ENCODE data around the gene SUMF1.
A peak's percentile ranks its signal among the peaks of the same experiment; 100 is the strongest.

SUMF1 gene

DNA sequence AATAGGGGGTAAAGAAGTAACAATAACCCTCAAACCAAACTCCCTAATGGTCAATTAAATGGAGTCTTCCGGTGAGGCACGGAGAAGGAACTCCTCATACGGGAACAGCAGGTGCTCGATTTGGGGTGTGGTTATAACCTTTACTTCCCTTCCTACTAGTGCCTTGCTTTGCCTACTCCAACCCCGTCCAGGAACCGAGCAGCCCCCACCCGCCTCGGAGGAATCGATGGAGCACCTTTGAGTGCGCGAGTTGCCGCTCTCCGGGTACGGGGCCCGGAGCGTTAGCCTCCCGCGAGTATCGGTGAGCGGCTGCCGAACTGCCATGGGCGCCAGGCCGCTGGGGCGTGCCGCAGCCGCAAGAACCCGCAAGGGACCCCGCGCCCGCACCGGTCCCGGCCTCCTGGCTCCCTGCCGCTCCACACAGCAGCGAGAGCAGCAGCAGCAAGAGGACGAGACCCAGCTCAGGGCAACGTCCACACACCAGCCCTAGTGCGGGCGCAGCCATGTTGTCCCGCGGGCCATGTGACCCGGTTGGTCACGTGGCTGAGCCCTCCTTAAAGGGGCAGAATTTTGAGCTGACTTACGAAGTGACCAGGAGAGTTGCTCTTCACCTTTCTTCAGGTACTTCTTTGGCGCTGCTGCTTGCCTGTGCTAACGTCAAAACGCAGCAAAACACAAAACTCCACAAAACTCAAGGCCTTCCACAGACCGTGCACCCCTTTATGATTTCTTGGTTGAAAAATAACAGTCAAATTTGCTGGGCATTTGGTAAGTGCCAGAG, at the start of gene SUMF1:
Gene SUMF1, minus strand, starts transcription at position 529 of the 781 bp plus-strand sequence. Its CDS starts 24 bp downstream, at position 505.
- DNase-seq = peak; percentile 12

DNA sequence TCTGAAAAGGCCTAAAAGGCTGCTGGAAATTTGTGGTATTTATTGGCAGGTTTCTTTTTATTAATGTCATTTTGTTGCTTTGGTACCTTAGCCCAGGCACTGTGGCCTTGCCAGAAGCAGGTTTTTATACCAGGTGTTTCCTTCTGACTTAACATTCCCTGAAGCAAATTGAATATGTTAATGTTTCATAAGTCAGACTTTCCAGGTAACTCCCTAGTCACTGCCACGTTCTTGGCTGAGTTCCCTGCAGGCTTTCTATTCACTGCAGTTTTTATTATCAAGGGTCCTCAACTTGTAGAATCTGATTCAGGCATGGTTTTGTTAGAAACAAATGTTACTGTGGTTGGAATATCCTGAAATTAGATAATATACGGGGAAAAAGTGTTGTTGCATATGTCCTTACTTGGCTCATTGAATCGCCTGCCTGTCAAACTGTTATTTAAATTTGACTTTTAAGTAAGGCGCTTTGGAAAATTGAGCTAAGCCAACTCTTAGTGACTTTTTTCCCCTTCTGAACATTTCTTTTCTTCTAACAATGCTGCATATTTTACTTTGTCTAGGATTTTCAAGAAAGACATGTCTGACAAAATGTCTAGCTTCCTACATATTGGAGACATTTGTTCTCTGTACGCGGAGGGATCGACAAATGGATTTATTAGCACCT, 49.0 kb upstream of the SUMF1 start:
- DNase-seq = no peak

DNA sequence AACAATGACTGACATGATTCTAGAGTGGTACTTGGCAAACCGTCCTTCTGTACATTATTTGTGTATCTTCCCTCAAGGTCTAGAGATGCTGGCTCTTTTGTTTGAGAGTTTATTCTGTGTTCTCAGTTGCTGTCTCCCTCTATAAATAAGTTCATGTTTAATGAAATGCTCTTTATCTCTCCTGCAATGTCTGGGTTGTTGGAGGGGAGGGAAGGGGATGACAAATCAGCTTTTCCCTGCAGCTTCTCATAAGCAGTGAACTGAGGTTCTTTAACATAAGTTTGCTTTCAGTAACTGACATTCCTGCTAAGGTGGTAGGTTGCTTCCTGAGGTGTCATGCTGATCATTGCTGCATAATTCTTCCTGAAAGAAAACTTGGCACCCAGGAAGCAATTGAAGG, 47.8 kb upstream of the SUMF1 start:
- no peak for DNase-seq

DNA sequence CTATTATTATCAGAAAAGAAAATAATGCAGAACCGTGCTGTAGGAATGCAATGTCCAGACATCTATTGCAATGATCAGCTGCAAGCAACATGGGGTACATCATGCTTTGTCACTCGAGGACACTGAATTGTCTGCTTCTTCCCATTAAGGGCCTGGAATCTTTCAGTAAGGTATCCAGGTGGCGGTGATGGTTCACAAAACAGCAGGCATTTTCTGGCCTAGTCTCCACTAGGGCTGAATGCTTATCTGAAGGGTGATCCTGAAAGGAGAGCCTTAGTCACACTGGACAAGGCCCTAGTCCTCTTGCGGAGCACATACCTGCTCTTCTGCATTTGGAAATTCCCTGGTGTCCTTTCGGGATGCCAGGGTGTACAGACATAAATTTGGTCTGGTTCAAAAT, 47.3 kb upstream of the SUMF1 start:
- no peak for DNase-seq

DNA sequence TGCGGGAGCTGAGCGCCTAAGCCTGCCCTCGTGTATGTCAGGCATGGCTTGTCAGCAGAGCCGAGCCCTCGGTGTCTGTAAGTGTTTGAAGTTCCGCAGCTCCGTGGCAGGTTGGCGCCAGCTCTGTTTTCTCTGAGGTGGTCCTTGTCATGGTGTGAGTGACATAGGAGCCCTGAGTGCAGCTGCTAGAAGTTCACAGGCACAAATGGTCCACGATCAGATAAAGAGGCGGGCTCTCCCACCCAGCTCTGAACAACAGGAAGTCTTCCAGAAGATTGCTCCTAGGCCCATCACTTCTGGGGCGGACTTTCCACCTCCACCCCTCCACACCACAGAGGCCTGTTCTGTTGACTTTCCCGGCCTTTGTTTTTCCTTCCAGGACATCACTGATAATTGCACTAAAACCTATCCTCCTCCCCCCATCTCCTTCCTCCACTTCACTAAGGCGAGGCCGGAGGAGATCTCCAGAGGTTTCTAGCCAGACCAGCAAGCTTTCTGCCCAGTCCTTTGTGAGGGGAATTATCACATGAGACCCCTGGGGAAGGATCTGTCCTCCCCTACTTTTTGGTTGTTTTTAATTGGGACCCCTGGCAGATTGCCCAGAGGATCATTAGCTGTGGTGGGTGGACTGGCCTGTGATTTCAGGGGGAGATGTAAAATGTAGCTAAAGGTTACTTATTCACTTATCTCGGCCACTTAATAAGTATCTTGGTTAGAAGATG, 46.0 kb upstream of the SUMF1 start:
- DNase-seq = no peak

DNA sequence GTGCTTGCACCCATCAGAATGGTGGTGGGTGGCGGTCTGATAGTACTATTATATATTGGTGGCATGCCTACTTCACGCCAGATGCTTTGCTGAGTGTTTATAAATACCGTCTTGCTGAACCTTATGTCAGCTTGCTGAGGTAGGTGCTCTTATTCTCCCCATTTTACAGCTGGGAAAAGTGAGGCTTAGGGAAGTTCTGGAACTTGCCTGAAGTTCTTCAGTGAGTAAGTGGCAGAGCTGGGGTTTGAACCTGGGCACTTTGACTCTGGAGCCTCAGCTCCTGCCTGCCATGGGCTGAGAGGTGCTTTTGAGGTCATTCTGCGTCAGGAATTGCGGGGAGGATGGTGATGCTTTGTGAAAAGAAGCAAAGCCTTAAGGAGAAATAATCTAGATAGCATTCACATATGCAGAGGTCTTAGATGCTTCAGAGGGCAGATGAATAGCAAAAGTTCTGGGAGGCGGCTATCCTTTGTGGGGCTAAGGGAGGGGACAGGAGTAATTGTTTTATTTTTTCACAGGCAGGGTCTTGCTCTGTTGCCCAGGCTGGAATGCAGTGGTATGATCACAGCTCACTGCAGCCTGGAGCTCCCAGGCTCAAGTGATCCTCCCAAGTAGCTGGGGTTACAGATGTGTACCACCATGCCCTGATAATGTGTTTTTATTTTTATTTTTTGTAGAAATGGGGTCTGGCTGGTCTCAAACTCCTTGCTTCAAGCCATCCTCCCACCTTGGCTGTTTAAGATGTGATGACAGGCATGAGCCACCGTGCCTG, 44.6 kb upstream of the SUMF1 start:
- no peak for DNase-seq

DNA sequence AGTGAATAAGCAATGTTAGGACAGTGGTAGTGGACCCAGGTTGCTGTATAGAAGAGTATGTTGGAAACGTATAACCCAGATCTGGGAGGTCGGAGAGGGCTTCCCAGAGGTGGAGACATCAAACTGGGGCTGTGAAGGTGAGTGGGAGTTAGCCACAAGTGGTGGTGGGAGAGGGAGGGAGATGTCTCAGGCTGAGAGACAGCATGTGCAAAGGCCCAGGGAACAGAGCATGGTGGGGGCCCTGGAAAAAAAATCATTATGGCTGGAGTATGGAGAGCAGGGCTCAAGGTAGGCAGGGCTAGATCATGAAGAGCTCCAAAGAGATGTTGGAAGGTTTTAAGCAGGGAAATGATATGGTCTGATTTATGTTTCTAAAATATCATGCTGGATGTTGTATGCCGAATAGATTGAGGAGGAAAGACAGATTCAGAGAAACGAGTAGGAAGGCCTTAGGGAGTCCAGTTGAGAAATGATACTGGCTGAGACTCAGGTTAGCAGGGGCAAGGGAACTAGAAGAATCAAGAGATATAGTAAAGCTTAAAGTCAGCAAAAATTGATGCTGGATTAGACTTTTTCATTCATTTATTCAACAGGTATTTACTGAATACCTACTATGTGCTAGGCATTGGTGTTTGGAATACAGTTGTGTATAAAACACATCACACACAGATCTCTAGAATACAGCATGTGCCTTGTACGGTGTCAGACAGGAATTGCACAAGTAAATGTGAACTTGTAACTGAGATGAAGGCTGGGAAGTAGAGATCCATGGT, 43.1 kb upstream of the SUMF1 start:
- DNase-seq = no peak

DNA sequence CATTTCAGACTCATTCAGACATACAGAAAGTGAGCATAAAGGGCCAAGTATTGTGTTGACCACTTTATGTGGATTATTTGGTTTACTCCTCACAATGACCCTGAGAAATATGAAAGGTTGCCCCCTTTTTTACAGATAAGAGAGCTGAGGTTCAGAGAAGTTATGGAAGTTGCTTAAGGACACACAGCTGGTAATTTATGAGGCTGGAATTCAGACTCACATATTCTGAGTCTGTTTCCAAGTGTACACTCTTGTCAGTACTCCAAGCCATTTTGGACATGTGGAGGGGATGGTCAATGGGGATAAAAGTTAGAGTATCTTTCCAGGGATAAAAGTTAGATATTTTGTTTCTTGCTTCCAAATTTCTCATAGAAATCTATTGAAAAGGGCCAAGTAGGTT, 42.0 kb upstream of the SUMF1 start:
- no peak for DNase-seq

DNA sequence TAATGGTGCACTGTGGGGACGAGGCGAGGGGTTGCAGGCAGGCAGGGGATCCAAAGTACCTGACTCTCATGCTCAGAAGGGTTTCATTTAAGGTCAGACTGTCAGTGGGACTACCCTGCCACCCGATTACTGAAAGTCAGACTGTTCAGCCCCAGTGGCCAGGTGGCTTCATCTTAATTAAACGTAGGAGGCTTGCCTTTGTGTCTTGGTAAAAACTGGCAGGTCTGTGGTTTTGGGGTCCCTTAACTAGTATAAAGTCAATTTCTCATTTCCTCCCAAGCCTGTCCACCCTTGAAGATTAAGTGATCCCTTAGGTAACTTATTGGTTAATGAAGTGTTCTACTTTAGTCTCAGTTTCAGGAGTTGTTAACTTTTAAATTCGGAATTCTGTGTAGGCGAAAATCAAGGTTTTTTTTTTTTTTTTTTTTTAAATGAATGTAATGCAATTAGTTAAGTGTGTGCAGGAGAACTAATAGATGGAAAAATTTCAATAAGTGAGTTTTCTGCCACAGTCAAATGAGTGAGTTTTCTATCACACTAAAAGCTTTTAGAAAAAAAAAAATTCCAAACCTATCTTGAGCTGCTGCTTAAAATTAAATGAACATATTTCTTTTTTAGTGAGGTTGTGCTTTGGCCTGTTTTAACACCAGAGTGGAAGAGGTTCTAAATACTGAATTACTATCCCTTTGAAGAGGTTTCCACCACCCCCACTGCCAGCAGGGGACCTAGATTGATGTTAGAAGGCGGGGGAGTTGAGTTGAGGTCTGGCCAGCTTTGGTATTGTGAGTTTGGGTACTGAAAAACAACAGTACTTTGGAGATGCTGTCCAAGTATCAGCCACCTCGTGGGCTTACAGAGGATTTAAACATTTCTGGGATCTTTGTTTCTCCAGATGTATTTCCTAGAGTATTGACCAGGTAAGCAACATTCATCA, 41.2 kb upstream of the SUMF1 start:
- no peak for DNase-seq

DNA sequence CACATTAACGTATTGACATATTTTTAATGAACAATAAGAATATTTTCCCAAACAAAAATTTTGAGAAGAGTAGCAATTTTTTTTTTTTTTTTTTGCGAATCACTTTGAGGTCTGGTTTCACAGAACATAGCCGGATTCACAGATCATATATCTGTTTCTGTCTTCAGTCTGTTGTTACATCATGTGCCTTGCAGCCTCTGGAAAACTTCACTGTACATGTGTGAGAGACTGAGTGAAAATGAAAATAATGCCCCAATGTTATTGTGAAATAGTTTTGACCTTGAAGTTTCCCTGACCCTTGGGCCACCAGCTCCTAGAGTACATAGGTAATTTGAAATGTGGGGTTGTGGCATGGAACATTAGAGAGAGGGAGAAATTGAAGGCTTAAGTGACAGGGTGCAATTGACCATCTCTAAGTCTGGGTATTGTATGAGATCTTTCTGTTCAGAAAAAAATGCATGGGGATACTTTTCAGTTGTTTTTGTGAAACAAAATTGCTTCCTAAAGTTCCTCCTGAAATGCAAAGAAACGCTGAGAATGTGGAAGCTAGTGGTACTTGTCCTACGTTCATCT, 40.0 kb upstream of the SUMF1 start:
- no peak for DNase-seq

DNA sequence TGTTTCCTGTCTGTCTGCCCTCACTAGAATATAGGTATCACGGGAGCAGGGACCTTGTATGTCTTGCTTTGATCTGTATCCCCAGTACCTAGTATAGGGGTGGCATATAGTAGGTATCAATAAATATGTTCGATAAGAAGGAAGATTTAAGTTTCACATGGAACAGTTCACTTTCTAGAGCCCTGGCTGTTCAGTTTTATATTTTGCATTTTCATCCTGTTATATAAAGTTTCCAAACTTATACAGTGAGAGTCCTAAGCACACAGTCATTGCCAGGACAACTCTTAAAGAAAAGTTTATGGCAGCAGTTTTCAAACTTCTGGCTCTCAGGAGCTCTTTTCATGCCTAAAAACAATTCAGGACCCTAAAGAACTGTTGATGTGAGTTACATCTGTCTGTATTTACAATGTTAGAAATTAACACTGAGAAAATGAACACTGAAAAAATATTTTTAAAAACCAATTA, 39.5 kb upstream of the SUMF1 start:
- no peak for DNase-seq

DNA sequence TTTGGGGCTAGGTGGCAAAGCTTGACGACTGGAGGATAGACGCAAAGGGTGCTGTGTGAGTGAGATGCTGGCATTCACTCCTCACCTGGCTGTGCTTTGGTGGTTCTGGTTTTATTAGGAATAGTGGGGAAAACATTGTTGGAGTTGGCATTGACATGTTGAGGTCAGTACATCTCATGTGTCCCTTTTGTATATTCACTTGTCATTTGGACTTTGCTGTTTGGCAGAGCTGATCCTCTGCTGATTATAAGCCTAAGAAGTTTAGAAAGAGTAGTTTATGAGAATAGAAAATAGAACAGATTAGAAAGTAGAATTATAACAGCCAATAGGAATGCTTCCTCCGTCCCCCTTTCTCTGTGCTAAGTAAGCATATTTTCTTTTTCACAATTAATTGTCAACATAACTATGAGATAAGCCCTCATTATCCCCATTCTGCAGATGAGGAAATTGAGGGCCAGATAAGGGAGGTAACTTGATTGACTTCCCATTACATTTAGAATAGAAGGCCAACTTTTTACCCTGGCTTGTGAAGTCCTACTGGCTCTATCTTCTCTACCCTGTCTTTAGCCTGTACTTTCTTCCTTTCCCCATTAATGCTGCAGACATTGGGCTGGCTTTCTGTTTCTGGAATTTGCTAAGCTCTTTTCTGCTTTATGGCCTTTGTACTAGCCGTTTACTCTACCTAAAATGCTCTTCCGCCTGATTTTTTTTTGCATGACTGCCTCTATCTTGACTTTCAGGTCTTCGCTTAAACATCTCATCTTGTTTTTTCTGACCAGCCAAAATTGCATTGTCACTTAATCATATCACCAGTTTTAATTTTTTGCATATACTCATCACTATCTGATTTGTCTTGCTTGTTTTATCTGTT, 38.9 kb upstream of the SUMF1 start:
- no peak for DNase-seq

DNA sequence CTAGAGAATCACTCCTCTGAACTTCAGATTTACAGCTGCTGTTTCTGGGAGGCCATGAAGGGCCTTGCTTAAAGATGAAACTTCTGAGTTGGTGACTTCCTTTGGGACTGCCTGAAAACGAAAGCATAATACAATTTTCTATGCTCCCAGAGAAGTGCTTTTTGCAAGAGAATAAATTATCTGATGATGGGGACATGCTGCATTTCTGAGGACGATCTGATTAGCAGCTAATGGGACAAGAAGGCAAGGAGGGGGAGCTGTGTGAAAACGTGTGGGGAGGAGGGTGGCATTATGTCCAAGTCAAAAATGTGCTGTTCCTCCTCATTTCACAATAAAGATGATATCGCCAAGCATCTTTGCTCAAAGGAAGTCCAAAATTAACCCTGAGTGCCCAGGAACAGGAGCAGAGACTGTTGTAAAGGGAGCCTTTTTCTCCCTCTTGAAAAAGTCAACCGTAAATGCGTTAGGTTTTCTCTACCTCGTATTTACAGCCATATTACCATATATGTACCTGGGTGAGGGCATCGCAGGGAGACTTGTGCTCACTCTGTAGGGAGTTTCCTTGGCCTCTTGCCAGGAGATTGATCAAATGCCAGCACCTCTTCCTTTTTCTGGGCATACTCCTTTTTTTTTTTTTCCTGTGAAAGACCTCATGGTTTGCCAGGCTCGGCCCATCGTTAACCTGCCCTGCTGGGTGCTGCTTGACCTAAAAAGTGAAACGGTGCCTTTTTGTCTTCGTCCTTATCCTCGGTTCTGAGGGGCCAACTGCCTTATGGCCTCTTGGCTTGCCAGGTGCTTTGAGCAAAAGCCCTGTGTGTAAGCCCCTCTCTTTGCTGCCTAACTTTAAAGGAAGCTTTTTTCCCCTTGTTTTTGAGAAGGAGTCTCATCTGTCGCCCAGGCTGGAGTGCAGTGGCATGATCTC, 37.5 kb upstream of the SUMF1 start:
- DNase-seq = no peak

DNA sequence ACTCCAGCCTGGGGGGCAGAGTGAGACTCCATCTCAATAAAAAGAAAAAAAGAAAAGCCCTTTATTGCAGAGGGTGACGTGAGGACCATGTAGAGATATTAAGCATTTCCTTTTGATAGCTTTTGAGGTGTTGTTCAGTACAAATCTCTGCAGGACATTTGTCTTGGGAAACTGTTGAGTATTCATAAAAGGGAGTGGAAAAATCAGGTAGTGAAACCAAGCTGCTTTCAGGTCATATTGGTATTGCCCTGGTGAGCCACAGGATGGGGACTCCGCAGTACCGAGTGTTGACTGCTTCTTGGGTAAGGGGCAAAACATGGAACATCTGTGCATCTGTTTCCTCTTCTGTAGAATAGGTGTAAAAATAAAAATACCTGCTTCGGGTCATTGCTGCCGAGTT, 36.0 kb upstream of the SUMF1 start:
- no peak for DNase-seq

DNA sequence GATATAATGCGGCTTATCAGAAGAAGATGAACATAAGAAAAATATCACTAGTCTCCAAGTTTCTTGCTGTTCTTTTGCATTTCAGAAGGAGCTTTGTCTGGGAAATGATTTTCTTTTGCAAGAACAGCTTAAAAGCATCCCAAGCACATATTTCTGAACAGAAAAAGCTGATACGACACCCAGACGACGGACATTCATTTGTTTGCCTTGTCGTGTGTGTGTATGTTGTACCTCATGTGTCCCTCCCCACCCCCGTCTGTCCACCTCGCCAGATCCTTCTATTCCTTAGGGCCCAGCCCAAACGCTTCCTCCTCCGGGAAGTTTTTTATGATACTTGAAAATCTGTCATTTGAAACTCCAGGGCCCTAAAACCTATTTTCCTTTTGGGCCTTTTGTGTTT, 34.9 kb upstream of the SUMF1 start:
- DNase-seq = no peak

DNA sequence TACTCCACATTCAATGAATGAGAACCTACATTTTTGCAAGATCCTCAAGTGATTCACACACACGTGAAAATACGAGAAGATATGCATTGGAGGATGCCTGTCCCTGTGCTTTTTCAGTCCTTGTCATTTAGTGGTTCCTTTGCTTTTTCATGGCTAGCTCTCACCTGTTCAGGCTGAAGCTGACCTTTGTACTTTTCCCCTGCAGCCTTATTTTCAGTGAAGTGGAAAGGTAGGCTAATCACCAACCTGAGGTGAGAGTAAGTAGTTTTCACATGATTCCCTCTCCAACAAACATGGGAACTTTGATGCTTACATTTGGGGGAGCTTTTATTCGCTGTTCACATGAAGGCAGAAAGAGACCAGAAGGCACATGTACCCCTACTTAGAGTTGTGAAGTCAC, 34.4 kb upstream of the SUMF1 start:
- no peak for DNase-seq

DNA sequence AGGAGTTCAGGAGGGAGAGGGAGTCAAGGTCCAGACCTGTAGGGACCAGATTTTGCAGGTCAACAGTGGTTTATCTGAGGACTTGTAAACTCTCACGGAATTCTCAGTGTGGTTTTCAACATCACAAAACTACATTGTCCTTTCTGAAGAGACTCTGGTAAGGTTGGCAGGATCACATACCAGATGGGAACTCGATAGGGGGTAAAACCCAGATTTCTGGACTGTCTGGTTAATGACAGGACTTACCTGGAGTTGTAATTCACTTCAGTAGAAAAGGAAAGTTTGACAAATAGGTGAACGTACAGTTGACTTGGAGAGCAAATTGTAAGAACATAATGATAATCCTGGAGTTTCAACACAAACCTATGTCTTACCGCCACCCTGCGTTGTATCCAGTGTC, 31.4 kb upstream of the SUMF1 start:
- no peak for DNase-seq

DNA sequence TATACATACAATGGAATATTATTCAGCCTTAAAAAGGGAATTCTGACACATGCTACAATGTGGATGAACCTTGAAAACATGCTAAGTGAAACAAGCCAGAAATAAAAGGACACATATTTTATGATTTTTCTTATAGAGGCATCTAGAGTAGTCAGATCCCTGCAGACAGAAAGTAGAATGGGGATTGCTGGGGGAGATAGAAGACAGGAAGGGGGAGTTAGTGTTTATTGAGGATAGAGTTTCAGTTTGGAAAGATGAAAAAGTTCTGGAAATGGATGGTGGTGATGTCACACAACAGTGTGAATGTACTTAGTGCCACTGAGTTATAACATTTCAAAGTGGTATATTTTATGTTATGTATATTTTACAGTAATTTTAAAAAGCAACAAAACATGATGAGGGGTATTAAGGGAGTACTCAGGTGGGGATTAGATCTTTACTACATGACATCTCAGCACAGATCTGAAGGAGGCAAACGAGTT, 30.8 kb upstream of the SUMF1 start:
- DNase-seq = no peak
